HG03097 (cell line): Measurements from ENCODE around the gene ARSK.

Experiments used
- ATAC-seq: cut with Tn5 transposase; IDR thresholded peaks from one replicate; pipeline ENCODE4 v1.9.1; 2021; ENCODE audit not compliant: unreplicated experiment, low FRiP score

ARSK gene

DNA sequence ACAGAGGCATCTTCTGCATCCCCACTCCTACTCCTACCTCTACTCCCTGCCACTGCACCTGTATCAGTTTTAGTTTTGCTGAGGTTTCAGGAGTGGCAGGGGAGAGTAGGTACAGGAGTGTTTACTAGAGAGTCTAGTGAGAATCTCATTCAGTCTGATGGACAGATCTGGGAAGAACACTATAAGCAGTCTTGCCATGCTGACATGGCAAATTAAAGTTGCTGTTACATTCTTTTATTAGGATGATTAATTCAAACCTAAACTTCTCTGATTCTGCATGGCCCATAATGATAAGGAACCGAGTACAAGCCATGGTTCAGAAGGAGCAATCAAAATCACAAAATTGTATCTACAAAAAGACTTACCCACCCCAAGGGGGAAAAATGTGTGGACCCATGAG is 7.4 kb downstream of the ARSK start:
- no peak for ATAC-seq

DNA sequence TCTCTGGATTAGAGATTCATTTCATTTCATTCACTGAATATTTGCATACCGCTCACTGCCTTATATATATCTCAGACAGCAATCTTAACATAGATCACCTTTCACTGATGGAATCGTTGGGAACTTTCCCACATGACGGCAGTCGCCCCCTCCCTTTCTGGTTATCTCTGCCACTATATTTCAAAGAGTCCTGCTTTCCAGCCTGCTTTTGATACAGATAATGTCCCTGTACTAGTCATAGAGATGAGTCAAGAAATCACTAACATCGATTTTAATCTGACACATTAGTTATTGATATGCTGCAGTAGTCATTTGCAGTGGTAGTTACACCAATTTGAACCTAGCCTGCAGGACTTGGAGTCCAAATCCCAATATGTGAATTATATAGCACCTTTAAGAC is 8.5 kb downstream of the ARSK start:
- ATAC-seq: no peak

DNA sequence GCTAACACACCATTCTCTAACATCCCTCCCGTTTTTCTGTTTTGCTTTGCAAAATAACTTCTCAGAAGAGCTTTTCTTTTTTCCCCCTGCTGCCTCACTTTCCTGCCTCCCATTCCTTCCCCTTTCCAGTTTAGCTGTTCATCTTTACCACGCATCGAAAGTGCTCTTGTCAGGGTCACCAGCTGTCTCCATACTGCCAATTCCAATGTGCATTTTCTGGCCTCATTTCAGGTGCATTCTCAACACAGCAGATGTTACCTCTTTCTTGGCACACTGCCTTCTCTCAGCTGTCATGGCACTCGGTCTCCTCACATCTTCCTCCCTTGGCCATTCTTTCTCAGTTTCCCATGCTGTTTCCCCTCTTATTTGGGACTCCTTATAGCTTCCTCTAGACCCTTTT is 9.5 kb downstream of the ARSK start:
- ATAC-seq: no peak

DNA sequence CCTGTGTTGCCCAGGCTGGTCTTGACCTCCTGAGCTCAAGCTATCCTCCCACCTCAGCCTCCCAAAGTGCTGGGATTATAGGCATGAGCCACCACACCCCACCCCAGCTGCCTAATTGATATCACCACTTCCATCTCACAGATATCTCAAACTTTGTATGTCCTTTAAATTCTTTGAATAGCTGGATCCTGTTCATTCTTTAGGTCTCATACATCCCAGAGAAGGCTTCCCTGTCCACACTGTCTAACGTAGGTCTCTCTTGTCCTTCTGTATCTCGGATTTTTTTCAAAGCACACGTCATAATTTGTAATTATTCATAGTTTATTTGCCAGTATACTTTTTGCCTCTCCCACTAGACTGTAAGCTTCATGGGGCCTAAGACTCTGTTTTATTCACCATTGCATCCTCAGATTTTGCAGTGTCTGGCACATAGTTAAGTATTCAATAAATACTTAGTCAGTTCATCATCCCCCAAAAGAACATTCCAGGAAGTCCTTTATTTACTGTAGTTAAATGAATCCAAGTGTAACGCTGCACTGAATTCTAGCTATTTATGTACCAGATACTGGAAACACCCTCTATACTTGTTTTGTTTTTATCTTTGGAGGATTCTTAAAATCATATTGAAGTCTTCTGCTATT is 10.5 kb downstream of the ARSK start:
- no peak for ATAC-seq

DNA sequence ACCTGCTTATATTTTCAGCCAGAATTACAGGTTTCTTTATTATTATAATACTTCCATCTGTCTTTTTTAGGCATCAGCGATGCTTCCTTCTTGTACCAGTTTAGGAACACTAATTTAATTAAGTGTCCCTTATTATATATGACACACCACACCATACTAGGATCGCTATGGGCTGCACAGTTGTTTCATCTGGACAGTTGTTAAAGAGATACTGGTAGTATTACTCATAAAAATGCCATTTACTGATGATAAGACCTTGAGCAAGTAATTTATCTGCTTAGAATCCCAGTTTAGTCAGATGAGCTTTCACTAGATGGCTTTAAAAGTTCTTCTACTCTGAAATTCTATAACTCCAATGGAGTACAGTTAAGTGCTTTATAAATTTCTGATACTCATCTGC is 17.1 kb downstream of the ARSK start:
- ATAC-seq: no peak

DNA sequence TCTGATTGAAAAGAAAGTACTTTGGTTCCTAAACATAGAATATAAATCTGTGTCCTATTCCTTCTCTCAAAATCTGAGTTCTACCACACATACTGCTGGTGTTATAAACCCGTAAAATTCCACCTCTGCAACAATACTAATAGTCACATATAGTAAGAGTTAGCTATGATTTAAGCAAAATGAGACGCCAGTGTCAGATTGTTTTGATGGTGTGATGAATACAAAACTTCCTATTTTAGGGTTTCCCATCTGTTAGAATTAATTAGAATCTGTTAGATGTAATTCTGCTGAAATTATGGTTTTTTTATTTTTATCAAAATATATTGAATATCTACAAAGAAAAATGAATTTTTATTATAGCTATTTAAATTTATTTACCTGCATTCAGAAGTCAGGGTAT is 26.7 kb downstream of the ARSK start:
- ATAC-seq: no peak

DNA sequence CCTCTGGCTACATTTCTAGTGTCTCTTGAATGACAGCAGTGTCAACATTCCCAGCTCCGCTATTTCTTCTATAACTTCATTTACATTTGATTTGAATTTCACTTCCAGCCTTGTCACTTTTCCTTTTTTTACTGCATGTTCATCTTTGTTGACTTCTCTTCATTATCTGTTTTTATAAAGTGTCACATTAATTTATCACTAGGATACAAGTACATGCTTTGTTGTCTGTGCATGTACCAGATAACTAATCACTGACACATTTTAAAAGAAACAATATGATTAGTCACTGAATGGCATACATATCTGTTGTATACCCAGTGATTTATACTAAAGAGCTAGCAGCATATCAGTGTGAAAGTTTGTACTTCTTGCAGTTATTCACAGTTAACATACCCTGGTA is 29.1 kb downstream of the ARSK start:
- no peak for ATAC-seq

DNA sequence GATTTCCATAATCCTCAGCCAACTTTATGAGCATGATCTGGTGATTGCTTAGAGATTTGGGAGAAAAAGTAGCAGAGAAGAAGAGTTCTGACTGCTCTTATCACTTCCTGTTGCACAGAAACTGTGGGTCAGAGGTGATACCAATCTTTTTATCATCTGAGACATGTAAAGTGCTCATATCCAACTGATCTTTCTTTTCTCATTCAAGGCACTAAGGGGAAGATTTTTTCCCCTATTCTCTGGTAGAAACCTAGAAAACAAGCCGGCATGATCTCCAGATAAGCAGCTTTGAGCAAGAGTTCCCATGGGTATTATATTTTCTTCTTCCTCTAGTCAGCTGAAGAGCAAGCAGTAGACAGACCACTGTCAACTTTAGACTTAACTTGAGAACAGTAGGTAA is 36.0 kb downstream of the ARSK start:
- ATAC-seq: no peak

DNA sequence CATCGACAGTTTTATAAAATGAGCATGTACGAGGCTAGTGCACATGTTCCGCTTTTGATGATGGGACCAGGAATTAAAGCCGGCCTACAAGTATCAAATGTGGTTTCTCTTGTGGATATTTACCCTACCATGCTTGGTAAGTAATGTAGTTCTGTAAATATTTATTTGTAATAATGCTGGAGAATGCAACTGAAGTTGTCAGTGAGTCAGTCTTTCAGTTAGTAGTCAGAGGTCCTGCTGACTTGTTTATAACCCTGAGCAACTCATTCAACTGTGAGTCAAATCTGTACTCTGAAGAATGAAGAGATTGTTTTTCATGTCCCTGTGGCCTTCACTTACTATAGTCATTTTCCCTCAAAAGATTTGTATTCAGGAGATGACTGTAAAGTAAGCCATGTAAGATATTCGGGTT is 36.6 kb downstream of the ARSK start:
- no peak for ATAC-seq

DNA sequence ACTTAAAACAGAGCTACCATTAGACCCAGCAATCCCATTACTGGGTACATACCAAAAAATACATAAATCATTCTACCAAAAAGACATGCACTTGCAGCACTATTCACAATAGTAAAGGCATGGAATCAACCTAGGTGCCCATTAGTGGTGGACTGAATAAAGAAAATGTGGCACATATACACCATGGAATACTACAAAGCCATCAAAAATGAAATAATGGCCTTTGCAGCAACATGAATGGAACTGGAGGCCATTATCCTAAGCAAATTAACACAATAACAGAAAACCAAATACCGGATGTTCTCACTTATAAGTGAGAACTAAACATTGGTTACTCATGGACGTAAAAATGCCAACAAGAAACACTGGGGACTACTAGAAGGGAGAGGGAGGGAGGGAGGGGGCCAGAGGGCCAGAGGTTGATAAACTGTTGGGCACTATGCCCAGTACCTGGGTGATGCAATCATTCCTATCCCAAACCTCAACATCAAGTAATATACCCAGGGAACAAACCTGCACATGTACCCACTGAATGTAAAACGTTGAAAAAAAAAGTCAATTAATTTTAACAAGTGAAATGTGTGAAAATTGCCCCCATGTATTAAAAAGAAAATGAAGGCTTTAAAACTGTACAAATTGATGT is 40.5 kb downstream of the ARSK start:
- no peak for ATAC-seq

DNA sequence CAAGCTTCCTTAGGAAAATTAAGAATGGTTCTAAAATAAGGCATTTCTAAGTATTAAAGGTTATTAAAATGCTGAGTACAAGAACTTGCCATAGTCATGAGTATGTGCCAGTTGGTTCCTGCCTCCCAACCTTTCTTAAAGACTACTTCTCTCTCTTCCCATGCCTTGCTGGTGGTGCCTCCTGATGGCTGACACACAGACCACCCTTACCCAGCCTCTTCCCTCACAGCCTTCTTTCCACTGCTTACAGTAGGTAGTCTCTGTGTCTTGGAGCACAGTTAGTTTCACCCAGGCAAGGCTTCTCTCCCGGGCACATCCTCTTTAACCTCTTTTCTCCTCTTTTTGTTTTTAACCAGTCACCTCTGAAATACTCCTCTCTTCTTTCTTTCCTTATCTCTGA is 44.4 kb downstream of the ARSK start:
- no peak for ATAC-seq

DNA sequence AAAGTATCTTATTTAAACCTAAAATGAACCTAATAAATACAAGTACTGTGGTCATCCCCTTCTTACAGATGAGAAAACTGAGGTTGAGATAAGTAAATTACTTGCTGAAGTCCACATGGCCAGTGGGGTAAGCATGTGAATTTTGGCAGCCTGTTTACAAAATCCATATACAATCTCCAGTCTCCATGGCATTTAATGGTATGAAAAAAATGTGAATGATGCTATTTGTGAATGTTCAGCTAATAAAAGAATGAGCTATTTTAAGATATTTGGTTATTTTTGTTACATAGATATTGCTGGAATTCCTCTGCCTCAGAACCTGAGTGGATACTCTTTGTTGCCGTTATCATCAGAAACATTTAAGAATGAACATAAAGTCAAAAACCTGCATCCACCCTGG is 45.7 kb downstream of the ARSK start:
- no peak for ATAC-seq

DNA sequence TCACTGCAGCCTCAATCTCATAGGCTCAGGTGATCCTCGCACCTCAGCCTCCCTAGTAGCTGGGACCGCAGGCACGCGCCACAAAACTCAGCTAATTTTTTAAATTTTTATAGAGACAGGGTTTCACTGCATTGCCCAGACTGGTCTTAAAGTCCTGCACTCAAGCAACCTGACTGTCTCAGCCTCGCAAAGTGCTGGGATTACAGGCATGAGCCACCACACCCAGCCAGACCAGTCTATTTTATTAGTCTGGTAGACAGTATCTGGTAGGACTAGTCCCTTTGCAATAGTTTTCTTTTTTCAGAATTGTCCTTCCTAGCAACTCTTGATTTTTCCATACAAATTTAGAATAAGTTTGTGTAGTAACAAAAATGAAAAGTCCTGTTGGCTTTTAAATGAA is 50.9 kb downstream of the ARSK start:
- no peak for ATAC-seq

DNA sequence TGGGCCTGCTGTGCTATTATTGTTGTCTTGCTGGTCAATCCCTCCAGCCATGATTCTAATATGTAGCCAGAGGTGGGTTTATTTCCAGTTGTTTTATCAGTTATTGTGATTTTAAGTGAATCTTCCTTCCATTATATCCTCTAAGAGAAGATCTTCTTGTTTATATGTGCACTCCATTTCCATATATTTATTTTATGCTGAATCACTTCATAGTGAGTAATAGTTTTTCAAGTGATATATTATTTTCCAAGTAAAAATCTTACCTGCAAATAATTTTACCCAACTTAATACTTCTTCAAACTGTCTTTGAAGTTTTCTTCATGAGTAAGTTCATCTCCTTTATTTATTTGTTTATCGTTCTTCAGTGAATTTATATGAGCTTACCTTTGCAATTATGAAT is 51.5 kb downstream of the ARSK start:
- ATAC-seq: no peak

DNA sequence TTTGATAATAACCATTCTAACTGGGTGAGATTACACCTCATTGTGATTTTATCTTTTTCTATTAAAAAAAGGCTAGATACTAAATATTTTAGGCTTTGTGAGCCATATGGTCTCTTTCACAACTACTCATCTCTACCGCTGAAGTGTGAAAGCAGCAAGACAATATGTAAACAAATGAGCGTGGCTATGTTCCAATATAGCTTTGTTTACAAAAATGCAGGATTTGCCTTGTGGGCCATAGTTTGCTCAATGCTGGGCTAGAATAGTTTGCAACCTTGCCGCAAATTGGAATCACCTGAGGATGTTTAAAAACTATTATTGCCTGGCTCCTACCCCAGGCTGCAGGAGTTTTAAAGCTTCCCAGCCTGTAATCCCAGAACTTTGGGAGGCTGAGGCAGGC is 54.8 kb downstream of the ARSK start:
- ATAC-seq: no peak

DNA sequence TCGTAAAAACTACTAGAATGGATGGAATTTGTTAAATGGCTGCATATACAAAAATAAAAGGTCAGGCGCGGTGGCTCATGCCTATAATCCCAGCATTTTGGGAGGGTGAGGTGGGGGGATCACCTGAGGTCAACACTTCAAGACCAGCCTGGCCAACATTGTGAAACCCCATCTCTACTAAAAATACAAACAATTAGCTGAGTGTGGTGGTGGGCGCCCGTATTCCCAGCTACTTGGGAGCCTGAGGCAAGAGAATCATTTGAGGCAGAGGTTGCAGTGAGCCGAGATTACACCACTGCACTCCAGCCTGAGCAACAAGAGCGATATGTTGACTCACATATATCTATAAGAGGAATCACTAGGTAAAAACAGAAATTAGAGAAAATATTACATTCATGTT is 55.6 kb downstream of the ARSK start:
- no peak for ATAC-seq

DNA sequence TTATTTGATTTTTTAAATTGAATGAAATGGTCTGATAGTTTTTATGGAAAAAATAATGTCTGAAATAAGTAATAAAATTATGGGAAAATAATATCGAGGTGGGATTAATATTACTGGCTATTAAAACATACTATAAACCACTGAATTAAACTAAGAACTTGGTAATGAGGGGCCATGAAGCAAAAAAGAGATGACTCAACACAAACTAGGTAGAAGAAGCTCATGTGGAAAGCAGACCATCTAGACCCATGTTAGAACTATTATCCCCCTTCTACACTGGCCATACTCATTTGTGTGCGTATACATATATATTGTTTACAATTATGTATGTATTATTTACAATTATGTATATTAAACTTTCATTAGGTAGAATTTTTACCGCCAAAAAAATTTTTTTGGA is 56.5 kb downstream of the ARSK start:
- no peak for ATAC-seq

DNA sequence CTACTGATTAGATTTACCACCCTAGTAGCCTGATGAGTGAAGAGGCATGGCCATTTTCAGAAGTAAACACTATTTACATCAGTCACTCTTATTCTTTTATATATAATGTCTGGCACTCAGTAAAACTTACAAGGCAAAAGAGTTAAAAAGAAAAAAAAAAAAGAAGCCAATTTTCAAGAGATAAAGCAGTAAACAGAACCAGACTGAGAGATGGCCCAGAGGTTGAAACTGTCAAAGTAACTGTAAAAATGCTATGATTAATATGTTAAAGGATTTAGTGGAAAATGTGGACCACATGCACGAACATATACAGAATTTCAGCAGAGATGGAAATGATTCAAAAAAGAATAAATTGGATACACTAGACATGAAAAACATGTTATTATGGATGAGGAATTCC is 58.6 kb downstream of the ARSK start:
- no peak for ATAC-seq

DNA sequence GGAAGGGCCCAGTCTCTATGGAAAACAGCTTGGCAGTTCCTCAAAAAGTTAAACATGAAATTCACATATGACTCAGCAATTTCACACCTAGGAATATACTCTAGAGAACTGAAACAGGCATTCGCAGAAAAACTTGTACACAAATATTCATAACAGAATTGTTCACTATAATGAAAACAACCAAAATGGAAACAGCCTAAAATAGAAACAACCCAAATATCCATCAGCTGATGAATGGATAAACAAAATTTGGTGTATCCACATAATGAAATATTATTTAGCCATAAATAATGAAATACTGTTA is 60.2 kb downstream of the ARSK start:
- ATAC-seq: no peak

DNA sequence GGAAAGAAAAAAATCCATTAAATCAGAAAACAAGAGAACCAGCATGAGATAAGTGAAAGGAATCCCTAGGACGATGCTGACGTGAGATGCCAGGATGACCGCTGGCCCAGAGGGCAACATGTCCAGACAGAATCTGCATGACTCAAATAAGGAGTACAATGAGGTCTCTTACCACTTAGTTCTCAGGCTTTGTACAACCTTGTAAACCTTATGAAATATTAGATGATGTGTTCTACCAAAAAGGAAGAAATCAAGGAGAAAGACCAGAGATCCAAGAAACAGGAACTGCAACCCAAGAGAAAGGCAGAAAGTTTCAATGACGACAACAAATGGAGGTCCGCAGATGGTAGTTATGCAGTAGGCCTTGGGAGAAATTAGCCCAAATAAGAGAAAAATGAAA is 62.2 kb downstream of the ARSK start:
- no peak for ATAC-seq

DNA sequence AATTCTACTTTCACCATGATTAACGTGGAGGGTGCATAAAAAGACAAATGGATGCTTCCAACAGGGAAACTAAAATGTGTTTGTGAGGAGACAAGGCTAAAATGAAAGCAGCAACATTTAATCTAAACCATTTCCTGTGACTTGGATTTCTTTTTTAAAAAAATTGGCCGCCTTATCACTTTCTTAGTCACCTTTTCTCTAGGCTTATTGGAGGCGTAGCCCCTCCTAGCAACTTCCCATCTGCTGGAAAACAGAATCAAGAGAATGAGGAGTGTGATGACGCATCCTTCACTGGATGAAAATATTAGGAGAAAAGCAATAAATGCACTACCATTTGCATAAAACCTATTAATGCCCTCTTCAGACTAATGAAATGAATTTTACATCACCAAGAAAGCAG is 64.2 kb downstream of the ARSK start:
- no peak for ATAC-seq

DNA sequence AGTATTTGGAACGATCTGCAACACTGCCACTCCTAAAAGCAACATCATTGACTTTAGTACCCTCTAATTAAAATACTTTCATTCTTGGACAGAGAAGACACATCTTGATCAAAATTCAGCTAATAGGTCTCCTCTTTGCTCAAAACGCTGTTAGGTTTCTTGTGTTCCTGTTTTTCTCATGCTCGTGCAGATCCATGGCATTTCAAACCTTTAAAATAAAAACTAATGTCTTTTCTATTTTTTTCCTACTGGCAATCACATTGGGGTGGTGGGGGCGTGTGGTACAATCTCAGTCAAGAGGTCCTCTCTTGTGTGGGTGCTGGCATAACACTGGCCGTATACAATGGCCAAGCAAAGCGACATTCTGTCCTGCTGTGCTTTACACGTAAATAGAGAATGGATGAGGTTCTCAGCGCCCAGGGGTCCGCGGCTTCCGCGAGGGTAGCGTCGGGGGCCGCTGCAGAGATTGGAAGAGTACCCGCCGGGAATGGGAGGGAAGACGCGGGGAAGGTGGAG is 64.7 kb downstream of the ARSK start:
- ATAC-seq: no peak
